ENCODE data around the gene AHSA1. TPM values are rescaled to one million over a fixed set of nuclear protein-coding genes. Genes with fewer than 3 reads are reported as not detected.

AHSA1 gene
- total RNA-seq, 1 experiment from 2014 or later = 375 TPM

DNA sequence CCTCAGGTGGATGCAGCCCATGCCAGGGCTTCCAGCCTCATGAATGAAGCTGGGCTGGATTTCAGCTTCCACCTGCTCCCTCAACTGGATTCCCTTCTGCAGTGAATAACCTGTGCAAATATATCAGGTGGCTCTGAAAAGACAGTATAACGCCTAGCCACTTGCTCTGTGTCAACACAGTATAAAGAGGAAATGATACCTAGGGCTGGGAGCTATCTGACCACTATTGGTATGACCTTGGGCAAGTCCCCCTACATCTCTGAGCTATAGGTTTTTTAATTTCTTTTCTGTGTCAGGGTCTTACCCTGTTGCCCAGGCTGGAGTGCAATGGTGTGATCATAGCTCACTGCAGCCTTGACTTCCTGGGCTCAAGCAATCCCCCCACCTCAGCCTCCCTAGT is 20.9 kb downstream of the AHSA1 start:
- ChIA-PET POLR2A (ENCODE audit: low non-redundant PET) (interaction anchor here (0.6 kb wide), 1 partner anchor 136 kb away, joined by 3 read pairs; no protein-coding TSS in a partner anchor), CTCF (no interaction called here)
- no peak overlapping the region for H3K27ac ChIP-seq (ENCODE audit: low read depth, low read length, poor library complexity, severe bottlenecking)
- H3K9me3 ChIP-seq (ENCODE audit: low read depth, low read length, poor library complexity, severe bottlenecking) = no peaks in the 10 kb centered on the region
- no peaks in the 10 kb centered on the region for H3K27me3 ChIP-seq (replicated peaks; ENCODE audit: insufficient read depth, low read depth, low read length, poor library complexity)
- intact Hi-C loops (cut with micrococcal nuclease; ENCODE audit: unreplicated experiment) = no loop called here
- BruUV-seq (replicated peaks) = no TSS peak
- no peak for DNase-seq (ENCODE audit: low spot score)
- H3K4me3 ChIP-seq (ENCODE audit: low read depth, low read length, poor library complexity, severe bottlenecking) = no peak overlapping the region
- no peaks in the 10 kb centered on the region for H3K36me3 ChIP-seq (ENCODE audit: insufficient read depth, low read length, poor library complexity, severe bottlenecking)
- TF ChIP-seq CTCF (conservative IDR thresholded peaks at IDR 0.05; ENCODE audit: low read depth, low read length) (no peak), EZH2 (IDR thresholded peaks at IDR 0.05; ENCODE audit: borderline replicate concordance, low read depth, low read length, poor library complexity, severe bottlenecking) (no peak)
- no peaks in the 10 kb centered on the region for H3K4me1 ChIP-seq (ENCODE audit: insufficient read depth, low read length, poor library complexity, severe bottlenecking)

DNA sequence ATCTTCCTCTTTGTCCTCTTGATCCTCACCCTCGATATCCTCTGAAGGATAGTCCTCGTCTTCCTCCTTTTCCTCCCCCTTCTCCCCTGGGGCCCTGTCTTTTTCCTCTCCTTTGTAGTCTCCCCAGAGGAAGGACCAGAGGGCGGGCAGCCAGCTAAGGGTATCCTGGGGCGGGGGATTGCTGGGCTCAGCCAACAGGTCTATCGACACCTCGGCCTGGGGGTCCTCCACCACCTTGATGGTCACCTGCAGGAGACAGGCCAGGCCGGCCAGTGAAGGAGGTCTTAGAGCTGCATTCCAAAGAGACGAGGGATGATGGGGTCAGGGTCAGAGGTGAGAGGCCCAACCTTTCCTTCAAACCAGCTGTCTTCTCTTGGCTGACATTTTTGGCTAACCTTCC is 24.5 kb downstream of the AHSA1 start:
- H3K27me3 ChIP-seq (replicated peaks; ENCODE audit: insufficient read depth, low read depth, low read length, poor library complexity) = no peaks in the 10 kb centered on the region
- H3K9me3 ChIP-seq (ENCODE audit: low read depth, low read length, poor library complexity, severe bottlenecking) = no peaks in the 10 kb centered on the region
- no peaks in the 10 kb centered on the region for H3K4me1 ChIP-seq (ENCODE audit: insufficient read depth, low read length, poor library complexity, severe bottlenecking)
- no peaks in the 10 kb centered on the region for H3K36me3 ChIP-seq (ENCODE audit: insufficient read depth, low read length, poor library complexity, severe bottlenecking)
- TF ChIP-seq CTCF (conservative IDR thresholded peaks at IDR 0.05; ENCODE audit: low read depth, low read length) (no peak), EZH2 (IDR thresholded peaks at IDR 0.05; ENCODE audit: borderline replicate concordance, low read depth, low read length, poor library complexity, severe bottlenecking) (no peak)
- intact Hi-C loops (cut with micrococcal nuclease; ENCODE audit: unreplicated experiment) = no loop called here
- ChIA-PET POLR2A (ENCODE audit: low non-redundant PET) (interaction anchor here (0.6 kb wide), 1 partner anchor 1804 kb away, joined by 4 read pairs; no protein-coding TSS in a partner anchor), CTCF (no interaction called here)
- DNase-seq (ENCODE audit: low spot score) = no peak
- H3K27ac ChIP-seq (ENCODE audit: low read depth, low read length, poor library complexity, severe bottlenecking) = no peak overlapping the region
- BruUV-seq (replicated peaks) = no TSS peak
- no peak overlapping the region for H3K4me3 ChIP-seq (ENCODE audit: low read depth, low read length, poor library complexity, severe bottlenecking)

DNA sequence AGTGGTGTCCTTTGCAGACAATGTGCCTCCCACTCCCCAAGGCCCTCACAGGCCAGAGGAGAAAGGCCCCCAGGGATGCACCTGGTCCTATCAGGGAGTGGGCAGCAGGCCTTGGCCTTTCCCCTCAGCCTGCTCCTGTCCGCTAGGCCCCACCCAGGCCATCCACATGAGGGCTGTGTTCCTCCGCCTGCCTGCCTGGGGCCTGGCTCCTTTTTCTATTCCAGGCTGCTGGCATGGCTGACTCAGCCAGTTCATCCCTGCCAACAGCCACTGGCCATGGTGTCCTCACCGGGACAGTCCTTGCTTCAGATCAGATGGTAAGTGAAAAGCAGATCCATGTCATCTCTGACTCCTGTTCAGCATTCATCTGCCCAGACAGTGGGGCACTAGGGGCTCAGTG is 27.4 kb downstream of the AHSA1 start:
- H3K9me3 ChIP-seq (ENCODE audit: low read depth, low read length, poor library complexity, severe bottlenecking) = no peaks in the 10 kb centered on the region
- no peaks in the 10 kb centered on the region for H3K27me3 ChIP-seq (replicated peaks; ENCODE audit: insufficient read depth, low read depth, low read length, poor library complexity)
- CTCF ChIA-PET = no interaction called here
- no peak for DNase-seq (ENCODE audit: low spot score)
- no TSS peak for BruUV-seq (replicated peaks)
- no peak for TF ChIP-seq EZH2 (IDR thresholded peaks at IDR 0.05; ENCODE audit: borderline replicate concordance, low read depth, low read length, poor library complexity, severe bottlenecking)
- no peak for TF ChIP-seq CTCF (conservative IDR thresholded peaks at IDR 0.05; ENCODE audit: low read depth, low read length)
- H3K36me3 ChIP-seq (ENCODE audit: insufficient read depth, low read length, poor library complexity, severe bottlenecking) = no peaks in the 10 kb centered on the region
- H3K4me3 ChIP-seq (ENCODE audit: low read depth, low read length, poor library complexity, severe bottlenecking) = no peak overlapping the region
- H3K4me1 ChIP-seq (ENCODE audit: insufficient read depth, low read length, poor library complexity, severe bottlenecking) = no peaks in the 10 kb centered on the region
- POLR2A ChIA-PET (ENCODE audit: low non-redundant PET) = no interaction called here
- no peak overlapping the region for H3K27ac ChIP-seq (ENCODE audit: low read depth, low read length, poor library complexity, severe bottlenecking)
- intact Hi-C loops (cut with micrococcal nuclease; ENCODE audit: unreplicated experiment) = no loop called here

All from A673 (cell line).